GM21360 (cell line): ENCODE results near the gene MAPK1.
"Not testable (repeated sequence)": the region's sequence is repeated elsewhere in the genome, so short reads cannot be mapped to it uniquely, and the experiment has no call there.

Experiments
- ATAC-seq: cut with Tn5 transposase; IDR thresholded peaks from one replicate; pipeline ENCODE4 v1.9.1; 2021; ENCODE audit warnings: mild to moderate bottlenecking, moderate library complexity; ENCODE audit not compliant: unreplicated experiment

MAPK1 gene

GRCh38 chr22:21759646-21760376 lies 107.6 kb downstream of the MAPK1 start:
- no peak for ATAC-seq

GRCh38 chr22:21759093-21759492 lies 108.4 kb downstream of the MAPK1 start:
- ATAC-seq: no peak

GRCh38 chr22:21758091-21758864 lies 109.2 kb downstream of the MAPK1 start:
- no peak for ATAC-seq

GRCh38 chr22:21755851-21756284 lies 111.6 kb downstream of the MAPK1 start:
- ATAC-seq: no peak

- ATAC-seq: no peak
These were observed 112.9 kb downstream of the MAPK1 start for GRCh38 chr22:21754523-21754922.

- ATAC-seq: no peak
These were observed 113.9 kb downstream of the MAPK1 start for GRCh38 chr22:21753374-21754111.

- ATAC-seq: no peak
These were observed 115.2 kb downstream of the MAPK1 start for GRCh38 chr22:21752276-21752675.

- no peak for ATAC-seq
These were observed 121.5 kb downstream of the MAPK1 start for GRCh38 chr22:21745948-21746347.

- not testable (repeated sequence) for ATAC-seq
These were observed 122.5 kb downstream of the MAPK1 start for GRCh38 chr22:21744917-21745316.

GRCh38 chr22:21741790-21742189 lies 125.7 kb downstream of the MAPK1 start:
- ATAC-seq: no peak

- no peak for ATAC-seq
These were observed 126.4 kb downstream of the MAPK1 start for GRCh38 chr22:21741059-21741458.

GRCh38 chr22:21739828-21740377 lies 127.5 kb downstream of the MAPK1 start:
- no peak for ATAC-seq

GRCh38 chr22:21738966-21739365 lies 128.5 kb downstream of the MAPK1 start:
- ATAC-seq: no peak

- no peak for ATAC-seq
These were observed 129.4 kb downstream of the MAPK1 start for GRCh38 chr22:21738081-21738480.

GRCh38 chr22:21736948-21737347 lies 130.5 kb downstream of the MAPK1 start:
- ATAC-seq: no peak

GRCh38 chr22:21736084-21736642 lies 131.3 kb downstream of the MAPK1 start:
- no peak for ATAC-seq

GRCh38 chr22:21735200-21736083 lies 132.0 kb downstream of the MAPK1 start, which contains the start of gene YPEL1:
Gene YPEL1 (minus strand): TSS chr22:21735794. CDS start chr22:21710744, 25,050 bp downstream.
- ATAC-seq: peak; percentile 81

GRCh38 chr22:21734540-21735199 lies 132.8 kb downstream of the MAPK1 start:
- ATAC-seq: no peak

GRCh38 chr22:21731503-21731902 lies 135.9 kb downstream of the MAPK1 start:
- no peak for ATAC-seq
